ENCODE results near the gene OBSL1.

OBSL1 gene

DNA sequence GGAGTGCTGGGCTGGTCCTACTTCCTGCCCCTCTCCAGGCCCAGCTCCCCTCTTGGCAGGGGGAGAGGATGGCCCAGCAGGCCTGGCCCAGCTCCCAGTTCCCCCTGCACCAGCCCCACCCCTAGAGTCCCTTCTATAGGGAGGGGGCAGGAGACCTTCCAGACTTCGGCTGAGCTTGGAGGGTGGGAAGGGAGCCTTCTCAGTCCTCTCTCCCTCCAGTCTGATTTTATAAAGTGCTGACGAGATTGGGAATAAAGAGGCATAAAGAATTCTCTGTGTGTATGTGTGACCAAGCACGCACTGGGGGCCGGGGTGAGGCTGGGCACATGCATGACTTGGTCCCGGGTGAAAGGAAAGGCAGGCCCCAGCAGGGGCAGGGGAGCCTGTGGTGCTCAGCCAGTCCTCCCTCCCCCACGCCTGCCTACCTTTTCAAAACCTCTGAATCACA, 32.8 kb downstream of the OBSL1 start:
- no peak overlapping the region for H3K4me3 ChIP-seq (ENCODE audit: low read depth, low read length)
- no peak for DNase-seq (ENCODE audit: low read depth)

DNA sequence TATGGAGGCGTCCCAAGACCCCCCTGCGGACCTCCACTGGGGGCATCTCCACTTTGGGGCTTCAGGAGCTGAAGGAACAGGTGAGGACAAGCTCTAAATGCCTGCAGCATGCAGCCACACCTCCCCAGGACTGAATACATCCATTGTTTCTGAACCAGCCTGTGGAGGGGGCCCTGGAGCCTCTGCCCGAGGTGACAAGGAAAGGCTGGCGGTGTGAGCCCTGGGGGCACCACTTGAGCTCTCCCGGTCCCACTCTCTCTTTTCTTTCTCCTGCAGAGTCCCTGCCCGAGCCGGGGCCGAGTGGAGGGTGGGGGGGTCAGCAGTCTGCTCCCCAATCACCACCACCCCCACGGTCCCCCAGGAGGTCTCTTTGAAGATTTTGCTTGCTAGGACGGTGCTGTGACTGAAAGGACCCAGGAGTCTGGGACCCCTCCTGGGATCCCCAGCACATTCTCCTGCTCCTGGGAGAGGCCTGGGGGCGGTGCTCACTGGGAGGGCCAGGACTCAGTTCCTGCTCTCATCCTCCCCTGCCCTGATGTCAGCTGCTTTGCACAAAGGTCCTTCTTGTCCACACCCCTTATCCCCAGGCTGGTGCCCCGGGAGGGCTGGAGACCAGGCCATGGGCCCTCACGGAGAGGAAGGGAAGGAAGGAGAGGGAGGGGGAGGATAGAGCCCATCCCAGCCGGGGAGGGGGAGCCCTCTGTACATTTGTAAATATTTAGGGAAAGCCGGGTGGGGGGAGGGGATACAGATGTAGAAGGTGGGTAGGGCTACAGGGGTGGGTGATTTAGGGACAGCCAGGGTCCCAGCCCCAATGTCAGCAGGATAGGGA, 33.5 kb downstream of the OBSL1 start:
- no peak overlapping the region for H3K4me3 ChIP-seq (ENCODE audit: low read depth, low read length)
- no peak for DNase-seq (ENCODE audit: low read depth)

DNA sequence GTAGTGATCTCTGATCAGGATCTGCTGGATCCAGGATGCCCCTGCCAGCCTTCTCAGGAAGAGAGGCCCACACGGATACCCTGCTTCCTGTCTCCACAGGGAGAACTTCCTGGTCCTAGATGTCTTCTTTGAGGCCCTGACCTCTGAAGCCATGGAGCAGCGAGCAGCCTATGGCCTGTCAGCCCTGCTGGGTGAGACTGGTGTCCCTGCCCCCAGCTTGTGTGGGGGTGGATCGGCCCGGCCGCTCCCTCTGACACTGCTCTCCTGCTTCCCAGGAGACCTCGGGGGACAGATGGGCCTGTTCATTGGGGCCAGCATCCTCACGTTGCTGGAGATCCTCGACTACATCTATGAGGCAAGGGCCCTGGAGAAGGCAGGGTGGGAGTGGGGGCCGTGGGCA, 34.4 kb downstream of the OBSL1 start:
- no peak overlapping the region for H3K4me3 ChIP-seq (ENCODE audit: low read depth, low read length)
- no peak for DNase-seq (ENCODE audit: low read depth)

DNA sequence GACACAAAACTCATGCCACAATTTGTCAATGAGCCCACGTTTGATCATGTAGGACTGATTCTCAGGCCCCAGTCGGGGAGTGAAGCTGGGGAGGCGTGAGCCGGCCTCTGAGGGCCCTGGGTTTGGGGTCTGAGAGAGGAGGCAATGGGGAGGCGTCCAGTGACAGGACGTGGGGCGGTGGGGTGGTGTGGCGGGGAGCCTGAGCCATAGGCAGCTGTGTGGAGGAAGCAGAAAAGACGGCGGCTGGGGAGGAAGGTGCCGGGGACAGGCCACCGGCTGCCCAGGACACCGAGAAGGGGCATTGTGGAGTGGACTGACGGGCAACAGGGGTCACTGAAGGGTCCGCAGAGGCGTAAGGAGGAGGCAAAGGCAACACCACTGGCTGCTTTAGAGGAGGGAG, 34.9 kb downstream of the OBSL1 start:
- no peak for DNase-seq (ENCODE audit: low read depth)
- H3K4me3 ChIP-seq (ENCODE audit: low read depth, low read length), result no peak overlapping the region

DNA sequence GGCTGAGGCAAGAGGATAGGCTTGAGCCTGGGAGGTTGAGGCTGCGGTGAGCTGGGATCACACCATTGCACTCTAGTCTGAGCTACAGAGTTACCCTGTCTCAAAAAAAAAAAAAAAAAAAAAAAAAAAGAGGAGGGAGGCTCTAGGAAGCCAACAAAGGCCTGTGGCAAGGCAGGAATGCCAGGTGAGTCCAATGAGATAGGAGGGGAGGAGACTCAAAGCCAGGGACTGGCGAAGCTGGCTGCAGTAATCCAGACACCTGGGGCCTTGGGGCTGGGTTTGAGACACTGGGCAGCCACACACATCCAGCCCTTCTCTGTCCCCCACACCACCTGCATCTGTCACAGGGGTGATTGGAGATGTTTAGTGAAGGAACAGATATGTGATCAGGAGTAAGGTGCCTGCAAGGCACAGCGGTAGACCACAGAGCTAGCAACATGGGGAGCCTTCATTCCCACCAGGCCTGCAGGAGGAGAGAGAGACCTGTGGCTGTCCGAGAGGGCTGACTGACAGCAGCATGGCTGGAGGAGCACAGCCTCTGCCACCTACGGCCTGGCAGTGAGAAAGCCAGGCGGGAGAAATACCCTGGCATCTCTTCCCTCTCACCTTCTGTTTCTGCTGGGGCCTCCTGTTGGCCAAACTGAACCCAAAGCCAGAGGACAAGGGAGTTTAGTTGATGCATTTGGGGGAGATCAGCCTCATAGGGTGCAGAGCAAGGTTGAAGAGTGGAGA, 37.2 kb downstream of the OBSL1 start:
- DNase-seq (ENCODE audit: low read depth), result no peak

DNA sequence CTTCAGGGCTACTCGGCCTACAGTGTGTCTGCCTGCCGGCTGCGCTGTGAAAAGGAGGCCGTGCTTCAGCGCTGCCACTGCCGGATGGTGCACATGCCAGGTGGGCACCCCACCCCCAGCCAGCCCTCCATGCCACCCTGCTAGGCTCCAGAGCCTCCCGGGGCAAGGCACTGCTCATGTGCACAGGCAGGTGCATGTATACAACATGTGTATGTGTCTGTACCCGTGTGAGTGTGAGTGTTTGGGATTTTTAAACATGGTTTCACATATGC, 39.0 kb downstream of the OBSL1 start:
- H3K4me3 ChIP-seq (ENCODE audit: low read depth, low read length), result no peak overlapping the region
- no peak for DNase-seq (ENCODE audit: low read depth)

More for the DNA sequence above, 37.2 kb downstream of the OBSL1 start:
- H3K4me3 ChIP-seq (ENCODE audit: low read depth, low read length), result no peak overlapping the region

DNA sequence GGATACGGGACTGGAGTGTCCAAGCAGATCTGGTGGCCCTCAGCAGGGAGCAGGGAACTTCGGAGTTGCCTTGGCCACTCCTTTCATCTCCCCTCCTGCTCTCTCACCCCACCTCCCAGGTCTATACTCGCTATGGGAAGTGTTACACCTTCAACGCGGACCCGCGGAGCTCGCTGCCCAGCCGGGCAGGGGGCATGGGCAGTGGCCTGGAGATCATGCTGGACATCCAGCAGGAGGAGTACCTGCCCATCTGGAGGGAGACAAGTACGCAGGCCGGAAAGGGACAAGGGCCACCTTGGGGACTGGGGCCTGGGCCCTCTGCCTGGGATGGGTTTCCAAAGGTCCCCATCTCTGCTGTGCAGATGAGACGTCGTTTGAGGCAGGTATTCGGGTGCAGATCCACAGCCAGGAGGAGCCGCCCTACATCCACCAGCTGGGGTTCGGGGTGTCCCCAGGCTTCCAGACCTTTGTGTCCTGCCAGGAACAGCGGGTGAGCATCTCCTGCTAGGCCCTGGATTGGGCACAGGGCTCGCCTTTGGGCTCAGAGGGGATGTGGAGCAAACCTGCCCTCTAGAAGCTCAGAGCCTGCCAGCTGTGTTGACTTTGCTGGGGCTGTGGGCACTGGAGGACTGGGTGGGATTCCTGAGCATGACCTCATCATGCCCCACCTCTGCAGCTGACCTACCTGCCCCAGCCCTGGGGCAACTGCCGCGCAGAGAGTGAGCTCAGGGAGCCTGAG, 39.5 kb downstream of the OBSL1 start:
- H3K4me3 ChIP-seq (ENCODE audit: low read depth, low read length), result no peak overlapping the region
- no peak for DNase-seq (ENCODE audit: low read depth)

DNA sequence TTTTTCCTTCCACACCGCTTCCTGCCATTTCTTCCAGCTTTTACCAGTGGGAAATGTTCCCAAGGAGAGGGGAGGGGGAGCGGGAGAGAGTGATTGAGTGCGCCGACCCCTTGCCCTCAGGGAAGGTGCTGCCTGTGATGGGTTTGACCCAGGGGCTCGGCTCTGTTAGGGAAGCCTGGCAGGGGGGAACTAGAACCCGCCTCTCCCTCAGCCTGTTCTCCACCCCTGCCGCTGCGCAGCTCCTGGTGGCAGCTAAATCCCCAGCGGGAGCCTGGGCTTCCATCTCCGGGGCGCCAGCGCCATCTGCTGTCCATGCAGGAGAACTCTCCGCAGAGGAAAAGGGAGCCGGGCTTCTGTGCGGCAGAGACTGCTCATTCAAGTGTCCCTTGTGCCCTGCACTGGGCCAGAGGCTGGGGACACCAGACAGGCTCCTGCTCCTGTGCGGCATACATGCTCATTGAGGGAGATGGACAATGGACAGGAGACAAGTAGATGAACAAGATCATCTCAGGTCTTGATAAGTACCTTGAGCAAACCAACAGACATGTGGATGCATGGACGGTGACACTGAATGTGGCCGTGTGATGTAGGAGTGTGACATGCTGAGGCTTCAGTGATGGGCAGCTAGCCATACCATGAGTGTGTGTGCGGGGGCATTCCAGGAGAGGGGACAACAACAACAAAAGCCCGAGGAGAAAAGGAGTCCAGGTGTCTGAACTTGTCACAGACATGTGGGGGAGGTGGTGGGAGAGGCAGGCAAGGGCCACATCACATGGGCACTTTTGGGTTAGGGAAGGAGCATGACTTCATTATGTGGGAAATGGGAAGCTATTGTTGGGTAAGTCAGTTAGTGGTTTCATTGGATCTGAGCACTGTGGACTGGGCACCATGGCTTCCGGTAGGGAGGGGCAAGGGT, 41.0 kb downstream of the OBSL1 start:
- peak; percentile 45 for DNase-seq (ENCODE audit: low read depth)
- H3K4me3 ChIP-seq (ENCODE audit: low read depth, low read length), result peak overlapping the region; percentile 31

DNA sequence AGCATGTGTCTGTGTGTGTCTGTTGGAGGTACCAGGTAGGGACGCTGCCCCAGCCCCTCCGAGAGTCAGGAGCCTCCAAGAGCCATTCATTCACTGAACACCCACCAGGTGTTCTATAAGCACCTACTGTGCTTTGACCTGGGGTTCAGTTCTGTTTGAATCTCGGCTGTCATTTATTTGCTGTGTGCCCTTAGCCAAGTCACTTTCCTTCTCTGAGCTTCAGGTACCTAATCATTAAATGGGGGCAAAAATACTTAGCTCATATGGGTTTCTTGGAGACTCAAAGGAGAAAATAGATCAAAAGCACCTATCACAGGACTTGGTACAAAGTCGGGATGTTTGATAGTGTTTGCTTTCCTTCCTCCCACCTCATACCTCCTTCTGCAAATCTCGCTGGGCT, 43.9 kb downstream of the OBSL1 start:
- no peak overlapping the region for H3K4me3 ChIP-seq (ENCODE audit: low read depth, low read length)
- DNase-seq (ENCODE audit: low read depth), result no peak

DNA sequence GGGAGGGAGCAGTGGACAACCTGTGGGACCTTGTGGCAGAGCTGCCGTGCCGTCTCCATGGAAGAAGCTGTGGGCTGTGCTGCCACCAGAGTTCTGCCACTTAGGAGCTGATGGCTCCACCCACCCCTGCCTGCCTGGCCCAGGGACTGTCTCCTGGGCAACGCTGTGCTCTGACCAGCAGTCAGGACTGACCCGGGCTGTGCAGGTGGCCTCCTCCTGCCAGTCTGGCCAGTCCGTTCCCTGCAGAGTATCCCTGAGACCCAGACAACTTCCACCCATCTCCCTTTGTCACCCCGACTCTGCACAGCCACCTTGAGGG, 44.3 kb downstream of the OBSL1 start:
- DNase-seq (ENCODE audit: low read depth), result no peak

DNA sequence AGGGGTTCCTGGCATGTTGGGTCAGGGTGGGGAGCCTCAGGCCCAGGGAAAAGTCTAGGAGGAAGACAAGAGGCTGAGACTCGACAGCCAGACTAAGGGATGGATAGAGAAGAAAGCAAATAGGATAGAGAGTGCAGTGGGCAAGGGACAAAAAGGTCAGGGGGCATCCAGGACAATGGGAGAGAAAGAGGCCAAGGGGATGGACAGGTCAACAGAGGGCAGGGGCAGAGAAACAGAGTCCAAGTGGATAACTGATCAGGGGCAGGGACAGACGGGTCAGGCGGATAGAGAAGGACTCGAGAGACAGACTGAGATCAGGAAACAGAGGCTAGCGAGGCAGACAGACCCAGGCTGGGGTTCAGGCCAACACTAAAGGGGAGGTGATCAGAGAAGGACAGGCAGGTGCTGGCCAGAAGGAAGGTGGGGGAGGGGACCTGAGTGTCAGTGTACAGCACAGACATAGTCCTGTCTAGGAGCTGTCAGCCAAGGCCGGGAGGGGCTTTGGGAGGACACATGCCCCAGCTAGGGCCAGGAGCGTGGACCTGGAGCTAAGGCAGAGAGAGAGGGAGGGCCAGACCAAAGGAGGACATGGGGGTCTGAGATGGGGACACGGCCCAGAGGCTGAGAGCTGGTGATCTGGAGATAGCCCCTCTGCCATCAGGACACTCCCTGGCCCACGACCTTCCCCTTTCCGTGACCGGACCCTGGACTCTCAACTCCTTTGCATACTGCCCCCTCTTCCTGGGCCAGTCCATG, 44.8 kb downstream of the OBSL1 start:
- DNase-seq (ENCODE audit: low read depth), result no peak
- no peak overlapping the region for H3K4me3 ChIP-seq (ENCODE audit: low read depth, low read length)

More for the DNA sequence above, 44.3 kb downstream of the OBSL1 start:
- no peak overlapping the region for H3K4me3 ChIP-seq (ENCODE audit: low read depth, low read length)

DNA sequence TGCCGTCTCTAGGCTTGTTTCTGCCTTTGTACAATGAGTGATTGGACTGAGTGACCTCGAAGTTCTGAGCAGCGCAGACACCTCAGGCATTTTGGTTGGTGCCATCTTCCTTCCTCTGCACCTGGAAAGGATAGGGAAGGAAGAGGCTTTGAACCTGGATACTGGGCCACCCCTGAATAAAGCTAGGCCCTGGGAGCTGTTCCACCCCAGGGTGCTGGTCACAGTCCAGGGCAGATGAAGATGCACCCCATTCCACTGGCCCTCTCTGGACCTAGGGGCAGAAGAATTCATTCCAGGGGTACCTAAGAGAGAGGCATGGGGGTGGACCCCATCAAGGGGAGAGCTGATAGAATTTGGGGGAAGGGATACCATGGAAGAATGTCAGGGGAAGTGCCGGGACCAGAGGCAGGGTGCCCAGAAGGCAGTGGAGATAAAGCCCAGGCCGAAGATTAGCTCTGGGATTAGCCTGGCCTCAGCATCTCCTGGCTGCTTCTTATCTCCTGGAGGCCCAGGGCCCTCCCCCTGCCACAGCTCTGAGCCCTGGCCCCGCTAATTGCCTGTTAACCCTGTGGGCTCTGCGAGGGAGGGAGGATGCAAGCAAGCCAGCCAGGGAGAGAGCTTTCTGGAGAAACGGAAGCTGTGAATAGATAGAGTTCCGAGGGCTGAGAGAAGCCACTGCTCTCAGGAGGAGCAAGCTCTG, 45.7 kb downstream of the OBSL1 start:
- no peak overlapping the region for H3K4me3 ChIP-seq (ENCODE audit: low read depth, low read length)
- DNase-seq (ENCODE audit: low read depth), result no peak

DNA sequence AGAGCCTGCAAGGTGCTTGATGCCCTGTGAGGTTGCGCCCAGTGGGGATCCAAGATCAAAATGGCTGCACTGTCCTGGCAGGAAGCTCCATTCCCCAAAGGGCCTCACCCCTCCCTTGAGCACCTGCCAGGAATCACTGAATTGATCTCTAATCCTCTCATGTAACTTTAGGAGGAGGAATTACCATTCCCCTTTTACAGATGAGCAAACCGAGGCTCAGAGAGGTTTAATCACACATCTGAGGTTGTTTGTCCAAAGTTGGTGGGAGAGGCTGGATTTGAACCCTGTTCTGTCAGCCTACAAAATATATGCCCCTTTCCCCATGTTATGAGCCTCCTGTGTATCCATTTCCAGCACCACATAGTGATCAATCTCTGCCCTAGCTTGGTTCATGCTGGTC, 46.5 kb downstream of the OBSL1 start:
- no peak overlapping the region for H3K4me3 ChIP-seq (ENCODE audit: low read depth, low read length)
- DNase-seq (ENCODE audit: low read depth), result no peak

DNA sequence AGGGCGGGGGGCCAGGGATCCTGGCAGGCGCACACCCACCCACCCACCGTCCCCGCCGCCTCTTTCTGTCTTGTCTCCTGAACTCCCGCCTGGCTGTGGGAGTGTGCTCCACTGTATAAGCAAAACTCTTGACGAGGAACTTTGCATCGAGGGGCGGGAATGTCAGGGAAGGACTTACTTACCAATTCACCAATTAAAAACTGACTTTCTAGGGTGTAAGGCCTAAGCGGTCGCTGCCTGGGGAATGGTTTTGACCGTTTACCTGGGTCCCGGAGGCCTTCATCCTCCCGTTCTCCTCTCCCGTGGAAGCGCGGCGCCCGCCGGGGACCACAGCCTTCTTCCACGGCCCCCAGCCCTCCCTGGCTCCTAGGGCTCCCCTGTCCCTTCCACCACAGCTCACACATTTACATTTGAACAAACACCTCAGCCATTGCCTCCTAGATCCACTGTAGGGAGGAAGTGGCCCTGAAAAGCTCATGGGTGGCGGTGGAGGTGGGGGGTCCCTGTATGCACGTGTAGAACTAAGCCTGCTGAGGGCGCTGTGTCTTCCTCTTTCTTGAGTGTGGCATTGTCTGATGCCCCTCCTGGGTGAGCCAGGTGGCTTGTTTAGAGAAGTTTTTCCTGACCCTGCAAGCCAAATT, 48.2 kb downstream of the OBSL1 start:
- H3K4me3 ChIP-seq (ENCODE audit: low read depth, low read length), result no peak overlapping the region
- no peak for DNase-seq (ENCODE audit: low read depth)

DNA sequence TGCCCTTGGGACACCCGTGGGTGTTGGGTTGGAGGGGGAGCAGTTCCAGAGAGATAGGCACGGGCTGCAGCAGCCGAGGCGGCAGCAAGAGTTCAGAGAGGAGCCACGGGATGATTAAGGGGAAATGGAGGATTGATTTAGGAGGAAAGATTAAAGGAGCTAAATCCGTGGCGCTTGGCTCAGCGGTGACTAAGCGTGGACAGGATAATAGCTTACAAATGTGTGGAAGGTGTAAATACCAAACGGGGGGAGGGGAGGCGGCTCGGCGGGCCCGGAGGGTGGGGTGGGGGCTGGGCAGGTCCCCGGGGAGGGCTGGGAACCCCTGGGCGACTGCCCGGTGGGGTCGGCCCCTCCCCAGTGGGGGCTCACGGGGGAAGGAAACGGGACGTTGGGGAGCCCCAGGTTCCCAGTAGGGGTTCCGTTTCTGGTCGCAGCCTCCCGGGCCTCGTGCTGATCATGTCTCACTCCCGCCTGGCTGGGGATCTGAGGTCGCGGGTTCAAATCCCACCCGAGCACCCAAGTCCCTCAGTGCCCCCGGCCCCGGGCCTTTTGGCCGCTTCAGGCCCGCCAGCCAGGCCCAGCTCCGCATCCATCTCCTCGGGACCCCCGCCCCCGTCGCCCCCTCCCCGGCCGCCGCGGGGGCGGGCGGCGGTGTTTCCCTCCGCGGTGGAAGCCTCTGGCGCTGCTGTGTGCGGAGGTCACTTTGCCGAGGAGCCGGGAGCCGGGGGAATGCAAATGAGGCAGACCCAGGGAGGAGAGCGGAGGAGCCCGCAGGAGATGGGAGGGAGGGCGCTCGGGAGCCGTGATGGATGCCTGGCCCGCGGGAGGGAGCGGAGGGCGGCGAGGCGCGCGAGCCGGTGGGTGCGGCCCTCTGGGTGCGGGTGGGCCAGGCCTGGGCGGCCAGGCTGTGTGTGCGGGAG, 49.0 kb downstream of the OBSL1 start:
- no peak for DNase-seq (ENCODE audit: low read depth)
- peak overlapping the region; percentile 25 for H3K4me3 ChIP-seq (ENCODE audit: low read depth, low read length)

DNA sequence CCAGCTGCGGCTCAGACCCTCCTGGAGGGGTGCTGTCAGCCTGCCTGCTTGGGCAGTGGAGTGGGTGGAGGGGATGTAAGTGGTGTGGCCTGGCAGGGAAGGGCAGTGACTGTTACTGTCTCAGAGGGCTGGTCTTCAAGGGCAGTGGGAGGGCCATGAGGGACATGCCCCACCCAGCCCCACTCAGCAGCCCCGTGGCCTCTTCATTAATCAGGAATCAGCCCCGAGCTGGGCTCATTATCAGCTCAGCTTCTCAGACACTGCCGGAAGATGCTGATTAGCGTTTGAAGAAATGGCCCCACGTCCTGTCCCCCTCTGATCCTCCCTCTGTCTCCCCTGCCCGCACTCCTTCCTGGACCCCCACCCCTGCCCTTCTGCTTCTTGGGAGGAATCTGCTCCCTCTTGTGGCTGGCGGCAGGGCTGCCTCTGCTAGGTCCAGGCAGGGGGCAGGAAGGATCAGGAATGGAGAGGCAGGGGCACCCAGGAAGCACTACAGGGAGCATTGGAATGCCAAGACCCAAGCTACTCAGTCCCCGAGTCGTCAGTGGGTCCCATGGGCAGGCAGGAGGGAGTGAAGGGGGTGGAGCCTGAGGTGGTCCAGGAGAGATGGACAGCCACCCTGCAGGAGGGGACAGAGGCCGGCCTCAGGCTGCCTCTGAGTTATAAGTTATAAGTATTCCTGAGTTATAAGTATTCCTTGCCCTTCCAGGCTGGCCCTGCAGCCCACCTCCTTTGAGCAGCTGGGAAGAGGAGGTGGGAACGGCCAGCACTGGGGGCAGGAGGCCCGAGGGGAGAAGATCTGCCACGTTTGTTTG, 50.1 kb downstream of the OBSL1 start:
- no peak overlapping the region for H3K4me3 ChIP-seq (ENCODE audit: low read depth, low read length)
- DNase-seq (ENCODE audit: low read depth), result no peak
